NCI-H1092 (cell line): Measurements from ENCODE around the gene WNK1.
A peak's percentile ranks its signal among the peaks of the same experiment; 100 is the strongest.
"Not testable (repeated sequence)": the region's sequence is repeated elsewhere in the genome, so short reads cannot be mapped to it uniquely, and the experiment has no call there.

ENCODE experiments used
- DNase-seq: peaks from one replicate; lab custom pipeline; 2025; lab: John Stamatoyannopoulos, UW

Gene WNK1

DNA sequence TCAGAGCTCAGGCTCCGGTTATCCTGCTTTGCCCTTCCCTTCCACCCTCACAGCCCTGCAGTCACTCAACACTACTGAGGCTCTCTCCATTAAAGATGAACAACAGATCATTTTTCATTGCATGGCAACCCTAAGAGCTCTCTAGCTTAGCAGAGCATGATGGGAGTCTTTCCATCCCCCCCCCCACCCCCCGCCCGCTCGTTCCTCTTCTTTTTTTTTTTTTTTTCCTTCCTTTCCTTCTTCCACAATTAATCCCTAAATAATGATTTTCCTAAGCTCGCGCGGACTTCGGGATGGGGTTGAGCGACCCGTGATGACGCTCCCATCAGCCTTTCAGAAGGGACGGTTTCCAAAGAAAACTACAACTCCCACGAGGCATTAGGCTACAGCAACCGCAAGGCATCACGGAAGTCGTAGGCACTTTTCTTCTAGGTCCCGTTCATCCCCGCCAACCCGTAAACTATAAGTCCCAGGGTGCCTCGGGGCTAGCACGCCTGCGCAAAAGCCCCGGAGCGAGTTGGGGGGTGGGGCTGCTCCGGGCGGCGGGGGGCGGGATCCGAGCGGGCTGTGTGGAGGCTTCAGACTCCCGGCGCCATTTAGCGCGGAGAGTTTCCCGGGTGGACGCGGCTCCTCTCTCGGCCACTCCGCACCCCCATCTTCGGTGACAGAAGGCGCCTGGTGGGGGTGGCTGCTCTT, at the start of gene WNK1:
Gene WNK1 (plus strand): TSS at position 581 of the 696 bp plus-strand sequence. CDS start 987 bp downstream, outside the sequence.
- DNase-seq: peak; percentile 100

DNA sequence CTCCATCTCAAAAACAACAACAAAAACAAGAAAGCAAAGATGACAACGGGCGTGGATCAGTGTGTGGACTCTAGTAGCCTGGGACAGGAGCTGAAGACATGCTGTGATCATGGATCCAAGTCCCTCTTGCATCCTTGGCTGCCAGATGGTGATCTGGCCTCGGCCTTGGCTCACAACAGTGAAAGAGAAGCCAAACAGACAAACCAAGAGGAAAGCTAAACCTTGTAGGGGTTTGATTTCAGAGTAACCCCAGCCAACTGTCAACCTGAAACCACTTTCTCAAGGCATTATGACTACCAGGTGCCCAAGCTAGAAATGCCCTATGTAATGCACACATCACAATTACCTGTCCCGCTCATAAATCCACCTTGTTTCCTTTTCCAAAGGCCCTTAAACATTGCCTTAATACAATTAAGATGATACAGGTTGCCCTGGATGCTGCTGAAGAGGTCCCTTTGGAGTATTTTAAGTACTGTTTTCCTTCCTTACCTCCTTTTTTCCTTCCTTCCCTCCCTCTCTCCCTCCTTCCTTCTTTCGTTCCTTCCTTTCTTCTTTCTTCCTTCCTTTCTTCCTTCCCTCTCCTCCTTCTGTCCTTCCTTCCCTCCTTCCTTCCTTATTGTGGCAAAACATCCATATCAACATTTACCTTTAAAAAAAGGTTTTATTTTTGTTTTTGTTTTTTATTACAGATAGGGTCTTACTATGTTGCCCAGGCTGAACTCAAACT, 47.7 kb upstream of the WNK1 start:
- DNase-seq: no peak

DNA sequence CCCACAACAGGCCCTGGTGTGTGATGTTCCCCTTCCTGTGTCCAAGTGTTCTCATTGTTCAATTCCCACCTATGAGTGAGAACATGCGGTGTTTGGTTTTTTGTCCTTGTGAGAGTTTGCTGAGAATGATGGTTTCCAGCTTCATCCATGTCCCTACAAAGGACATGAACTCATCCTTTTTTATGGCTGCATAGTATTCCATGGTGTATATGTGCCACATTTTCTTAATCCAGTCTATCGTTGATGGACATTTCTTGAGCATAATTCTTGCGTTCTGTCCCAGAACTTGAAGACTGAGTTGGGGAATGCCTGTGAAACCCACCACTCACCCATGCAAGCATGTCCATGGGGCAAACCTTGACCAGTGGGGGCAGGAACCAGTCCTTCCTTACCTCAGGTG, 44.3 kb upstream of the WNK1 start:
- not testable (repeated sequence) for DNase-seq

DNA sequence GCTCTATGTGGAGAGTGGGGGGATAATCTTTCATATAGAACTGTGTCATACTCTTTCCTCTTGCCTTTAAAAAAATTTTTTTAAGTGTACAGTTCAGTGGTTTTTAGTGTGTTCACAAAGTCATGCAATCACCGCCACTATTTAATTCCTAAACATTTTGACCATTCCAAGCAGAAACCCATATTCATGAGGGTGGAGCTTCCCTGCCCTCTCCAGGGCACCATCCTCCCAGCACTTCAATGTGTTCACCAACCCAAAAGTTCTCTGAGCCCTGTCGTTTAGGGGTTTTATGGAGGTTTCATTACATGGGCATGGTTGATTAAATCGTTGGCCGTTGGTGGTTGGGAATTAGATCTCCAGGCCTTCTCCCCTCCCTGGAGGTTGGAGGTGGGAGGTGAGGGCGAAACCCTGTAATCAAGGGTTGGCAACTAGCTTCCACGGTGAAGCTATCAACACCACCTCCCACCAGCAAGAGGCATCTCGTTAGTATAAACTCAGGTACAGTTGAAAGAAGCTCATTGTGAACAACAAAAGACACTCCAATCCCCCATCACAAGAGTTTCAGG, 42.8 kb upstream of the WNK1 start:
- DNase-seq: no peak

DNA sequence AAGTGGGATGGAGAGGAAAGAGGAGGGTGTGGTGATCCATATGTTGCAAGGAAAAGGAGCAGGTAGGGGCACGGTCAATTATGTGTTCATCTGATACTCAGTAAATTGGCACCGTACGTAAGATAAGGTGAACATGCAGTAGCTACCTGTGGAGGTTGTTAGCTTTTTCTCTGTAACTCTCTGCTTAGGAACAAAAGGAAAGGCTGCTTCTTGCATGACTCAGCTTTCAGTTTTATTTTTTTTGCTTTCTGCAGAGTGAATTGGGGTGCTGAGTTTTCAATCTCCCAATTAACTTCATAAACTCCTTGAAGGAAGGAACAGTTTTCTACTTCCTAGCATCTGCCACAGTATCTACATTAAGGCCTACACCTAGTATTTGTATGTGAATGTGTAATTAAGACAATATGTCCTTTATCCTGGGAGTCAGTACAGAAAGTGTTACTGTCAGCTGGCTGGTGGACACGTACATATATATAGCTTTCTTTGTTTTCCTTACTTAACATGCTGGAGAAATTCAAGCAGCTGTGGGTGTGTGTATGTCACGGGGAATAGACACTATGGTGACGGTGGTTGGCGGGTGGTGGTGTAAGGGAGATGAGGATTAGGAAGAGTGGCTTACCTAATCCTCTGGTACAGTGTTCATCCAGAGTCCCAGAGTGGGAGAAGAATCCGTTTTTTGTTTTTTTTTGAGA, 40.1 kb upstream of the WNK1 start:
- DNase-seq: no peak

DNA sequence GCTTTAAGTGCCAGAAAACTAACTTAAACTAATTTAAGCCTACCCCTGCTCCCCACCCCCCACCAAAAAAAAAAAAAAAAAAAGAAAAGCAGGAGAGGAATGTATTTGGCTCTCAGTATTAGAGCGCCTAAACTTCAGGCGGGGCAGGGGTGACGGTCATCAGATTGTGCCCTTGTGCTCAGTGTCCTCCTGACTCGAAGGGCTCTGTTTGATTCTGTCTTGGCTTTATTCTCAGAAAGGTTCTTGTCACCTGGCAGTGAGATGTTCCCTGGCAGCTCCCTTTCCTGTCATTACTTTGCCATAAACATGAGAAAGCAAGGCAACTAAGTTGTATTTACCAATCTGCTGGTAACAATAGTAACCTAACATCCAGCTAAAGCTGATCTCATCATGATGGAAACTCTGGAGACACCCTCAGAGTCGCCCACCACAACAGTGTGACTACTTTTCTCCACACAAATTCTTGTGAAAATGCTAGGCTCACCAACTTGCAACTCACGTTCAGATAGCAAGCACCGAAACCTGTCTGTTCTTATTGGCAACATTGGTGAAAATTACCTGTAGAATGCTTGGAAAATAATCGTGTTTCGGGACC, 39.0 kb upstream of the WNK1 start:
- DNase-seq: no peak

DNA sequence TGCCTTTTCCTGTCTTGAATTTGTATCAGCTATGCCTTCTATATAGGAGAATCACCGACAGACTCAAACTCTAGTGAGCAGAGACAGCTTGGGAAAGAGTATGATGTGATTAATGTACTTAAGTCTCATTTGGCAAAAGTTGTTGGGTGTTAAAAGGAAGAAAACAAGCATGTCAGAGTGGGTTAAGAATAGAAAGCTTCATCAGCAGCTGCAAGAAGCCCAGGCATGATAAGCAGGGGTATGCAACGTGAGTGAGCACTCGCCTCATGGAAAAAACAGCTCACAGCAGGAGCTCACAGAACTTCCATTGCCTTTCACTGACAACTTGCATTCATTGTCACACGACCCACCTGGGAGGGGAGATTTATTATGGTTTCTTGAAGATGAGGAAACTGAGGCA, 35.9 kb upstream of the WNK1 start:
- DNase-seq: no peak

DNA sequence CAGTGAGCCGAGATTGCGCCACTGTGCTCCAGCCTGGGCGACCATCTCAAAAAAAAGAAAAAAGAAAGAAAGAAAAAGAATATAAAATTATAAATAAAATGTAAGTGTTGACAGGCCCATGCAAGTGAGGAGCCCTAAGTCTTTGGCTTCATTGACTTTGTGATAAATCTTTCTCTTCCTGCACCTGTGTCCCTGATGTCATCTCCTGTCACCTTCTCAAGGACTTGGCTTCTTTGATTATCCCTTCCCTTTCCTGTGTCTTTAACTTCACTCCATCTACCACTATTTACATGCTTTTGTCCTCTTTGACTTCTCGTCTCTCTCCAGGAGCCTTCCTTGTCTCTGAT, 33.6 kb upstream of the WNK1 start:
- no peak for DNase-seq

DNA sequence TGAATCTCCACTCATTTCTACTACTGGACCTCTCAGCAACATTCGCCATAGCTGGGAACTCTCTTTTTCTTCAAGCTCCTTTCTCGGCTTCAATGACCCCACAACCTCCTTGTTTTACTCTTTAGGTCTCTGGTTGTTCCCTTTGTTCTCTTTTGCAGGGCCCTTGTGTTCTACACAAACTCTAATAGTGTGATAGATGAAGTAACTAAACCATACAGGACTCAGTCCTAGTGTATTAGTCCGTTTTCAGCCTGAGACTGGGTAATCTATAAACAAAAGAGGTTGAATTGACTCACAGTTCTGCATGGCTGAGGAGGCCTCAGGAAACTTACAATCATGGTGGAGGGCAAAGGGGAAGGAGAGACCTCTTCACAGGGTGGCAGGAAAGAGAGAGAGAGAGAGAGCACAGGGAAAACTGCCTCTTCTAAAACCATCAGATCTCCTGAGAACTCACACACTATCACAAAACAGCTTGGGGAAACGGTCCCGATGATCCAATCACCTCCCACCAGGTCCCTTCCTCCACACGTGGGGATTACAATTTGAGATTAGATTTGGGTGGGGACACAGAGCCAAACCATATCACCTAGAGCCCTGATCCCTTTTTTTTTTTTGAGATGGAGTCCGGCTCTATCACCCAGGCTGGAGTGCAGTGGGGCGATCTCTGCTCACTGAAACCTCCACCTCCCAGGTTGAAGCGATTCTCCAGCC, 32.0 kb upstream of the WNK1 start:
- DNase-seq: no peak

DNA sequence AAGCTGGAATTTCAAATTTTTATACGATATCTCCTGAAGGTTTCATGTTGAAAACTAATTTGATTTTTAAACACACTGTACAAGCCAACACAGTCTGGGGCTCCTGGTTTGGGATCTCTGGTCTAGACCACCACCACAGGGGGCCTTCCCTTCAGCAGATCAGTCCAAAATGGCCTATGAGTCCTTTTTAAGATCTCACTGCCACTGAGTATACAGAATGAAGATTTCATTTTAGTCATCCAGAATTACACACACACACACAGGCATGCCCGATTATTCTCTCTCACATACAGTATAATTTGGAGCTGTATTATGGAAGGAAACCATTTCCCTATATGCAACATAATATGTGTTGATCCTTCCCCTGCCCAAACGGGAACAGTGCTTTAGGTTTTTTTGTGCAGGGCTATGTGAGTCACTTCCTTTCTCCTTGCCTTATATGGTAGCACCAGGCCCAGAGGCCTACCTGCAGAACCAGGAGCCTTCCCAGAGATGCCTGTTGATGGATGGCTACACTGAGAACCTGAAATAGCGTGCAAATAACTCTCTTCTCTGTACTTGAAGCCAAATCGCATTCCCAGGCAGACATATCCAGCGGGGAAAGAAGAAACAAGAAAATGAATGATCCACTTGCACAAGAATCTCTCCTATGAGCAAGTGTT, 28.1 kb upstream of the WNK1 start:
- DNase-seq: no peak

DNA sequence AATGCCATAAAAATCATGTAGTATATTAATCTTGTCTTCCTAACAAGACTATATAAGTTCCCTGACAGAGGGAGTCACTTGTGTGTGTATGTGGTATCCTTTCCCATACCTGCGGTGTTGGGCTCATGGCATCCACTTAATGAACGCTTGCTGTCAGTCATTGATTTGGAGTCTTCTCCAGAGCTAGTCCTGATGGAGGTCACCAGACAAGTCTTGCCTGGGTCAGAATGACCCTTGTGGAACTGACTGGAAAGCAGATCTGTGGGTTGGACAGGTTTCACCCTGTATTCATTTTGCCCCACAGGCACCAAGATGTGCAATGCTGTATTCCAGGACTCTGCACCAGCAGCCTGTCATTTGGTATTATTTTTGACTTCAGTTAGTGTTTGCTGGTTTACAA, 27.3 kb upstream of the WNK1 start:
- DNase-seq: no peak

DNA sequence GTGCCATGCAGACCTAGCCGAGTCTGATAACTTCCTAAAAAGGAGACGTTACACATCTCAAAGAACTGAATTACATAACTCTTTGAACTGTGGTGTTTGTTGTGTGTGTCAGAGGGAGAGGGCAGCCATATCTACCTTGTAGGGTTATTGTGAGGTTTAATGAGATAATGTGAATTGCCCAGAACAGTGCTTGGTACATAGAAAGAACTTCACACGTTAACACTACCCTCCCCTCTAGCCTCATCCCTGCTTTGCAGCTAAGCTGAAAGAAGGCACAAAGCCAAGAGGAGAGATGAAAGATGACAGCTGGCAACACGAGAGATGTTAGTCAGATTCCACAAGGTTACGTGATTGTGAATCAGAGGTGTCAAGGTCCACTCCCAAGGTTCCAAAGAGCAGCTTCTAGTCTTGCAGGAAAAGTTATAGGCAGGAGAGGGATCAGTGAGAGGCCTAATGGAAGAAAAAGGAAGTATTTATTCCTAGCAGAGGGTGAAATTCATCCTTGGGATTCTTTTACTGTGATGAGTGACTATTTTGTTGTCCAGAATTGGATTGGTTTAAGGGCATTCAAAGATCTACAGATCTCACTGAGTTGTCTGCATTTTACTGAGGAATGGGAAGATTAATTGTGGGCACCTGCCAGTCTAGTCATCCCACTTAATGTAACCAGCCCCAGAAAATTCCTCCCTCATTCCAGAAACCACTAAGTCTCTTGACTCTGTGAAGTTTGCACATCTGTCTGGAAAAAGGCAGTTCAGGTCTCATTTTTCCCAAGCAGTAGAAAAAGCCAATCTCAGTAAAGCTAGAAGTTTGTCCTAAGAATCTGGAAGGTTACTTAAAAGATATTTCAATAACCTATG, 25.9 kb upstream of the WNK1 start:
- no peak for DNase-seq

DNA sequence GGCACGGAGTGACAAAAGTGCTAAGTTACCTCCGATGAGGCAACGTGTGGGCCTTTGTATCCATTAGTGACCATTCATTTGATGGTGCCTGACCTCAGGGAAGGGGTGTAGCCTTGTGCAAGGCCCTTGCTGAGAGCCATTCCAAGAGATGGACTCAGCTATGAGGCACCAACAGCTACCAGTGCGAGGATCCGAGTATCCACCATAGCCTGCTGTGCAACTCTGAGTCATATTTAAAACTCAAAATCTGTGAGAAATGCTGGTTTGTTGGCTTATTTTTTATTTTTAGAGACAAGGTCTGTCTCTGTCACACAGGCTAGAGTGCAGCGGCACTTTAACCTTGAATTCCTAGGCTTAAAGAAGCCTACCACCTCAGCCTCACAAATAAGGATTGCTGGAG, 25.1 kb upstream of the WNK1 start:
- no peak for DNase-seq

DNA sequence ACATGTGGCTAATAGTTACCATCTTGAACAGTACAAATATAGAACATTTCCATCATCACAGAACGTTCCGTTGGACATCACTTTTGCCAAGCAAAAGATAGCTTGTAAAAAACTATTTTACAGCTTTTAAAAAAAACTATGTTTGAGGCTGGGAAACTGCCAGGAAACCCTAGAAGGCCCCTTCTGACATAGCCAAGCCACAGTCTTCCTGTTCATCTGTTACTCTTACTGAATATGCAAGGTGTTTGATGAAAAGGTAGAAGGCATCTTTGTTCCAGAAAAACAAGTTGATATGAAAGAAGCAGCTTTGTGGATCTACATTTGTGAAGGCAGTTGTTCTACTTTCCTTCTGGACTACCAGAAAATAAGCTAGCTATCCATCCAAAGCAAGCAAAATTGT, 23.6 kb upstream of the WNK1 start:
- no peak for DNase-seq

DNA sequence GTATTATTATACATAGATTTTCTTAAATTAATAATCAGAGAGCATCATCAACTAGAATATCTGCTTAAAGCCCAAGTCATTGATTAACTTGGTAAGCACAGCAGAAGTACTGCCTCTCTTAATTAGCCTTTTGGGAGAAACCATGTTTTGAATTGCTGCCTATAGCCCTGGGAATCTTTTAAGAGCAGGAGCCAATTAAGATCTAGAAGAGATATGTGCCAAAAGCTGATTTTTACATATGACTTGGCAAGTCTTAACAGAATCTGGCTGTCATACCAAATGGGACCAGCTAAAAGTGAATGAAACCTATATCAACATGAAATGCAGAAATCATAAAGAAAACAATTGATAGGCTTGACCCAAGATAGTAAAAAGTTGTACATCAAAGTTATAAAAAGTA, 23.2 kb upstream of the WNK1 start:
- DNase-seq: no peak

DNA sequence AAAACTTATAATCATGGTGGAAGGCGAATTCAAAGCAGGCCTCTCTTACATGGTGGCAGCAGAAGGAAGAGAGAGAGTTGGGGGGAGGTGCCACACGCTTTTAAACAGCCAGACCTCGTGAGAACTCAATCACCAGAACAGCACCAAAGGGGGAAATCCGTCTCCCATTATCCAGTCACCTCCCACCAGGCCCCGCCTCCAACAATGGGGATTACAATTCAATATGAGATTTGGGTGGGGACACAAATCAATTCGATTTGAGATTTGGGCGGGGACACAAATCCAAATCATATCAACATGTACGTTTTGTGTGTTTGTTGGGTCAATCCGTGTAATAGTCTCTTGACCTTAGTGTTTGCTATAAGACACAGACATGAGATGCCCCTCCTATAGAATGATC, 21.8 kb upstream of the WNK1 start:
- DNase-seq: no peak

DNA sequence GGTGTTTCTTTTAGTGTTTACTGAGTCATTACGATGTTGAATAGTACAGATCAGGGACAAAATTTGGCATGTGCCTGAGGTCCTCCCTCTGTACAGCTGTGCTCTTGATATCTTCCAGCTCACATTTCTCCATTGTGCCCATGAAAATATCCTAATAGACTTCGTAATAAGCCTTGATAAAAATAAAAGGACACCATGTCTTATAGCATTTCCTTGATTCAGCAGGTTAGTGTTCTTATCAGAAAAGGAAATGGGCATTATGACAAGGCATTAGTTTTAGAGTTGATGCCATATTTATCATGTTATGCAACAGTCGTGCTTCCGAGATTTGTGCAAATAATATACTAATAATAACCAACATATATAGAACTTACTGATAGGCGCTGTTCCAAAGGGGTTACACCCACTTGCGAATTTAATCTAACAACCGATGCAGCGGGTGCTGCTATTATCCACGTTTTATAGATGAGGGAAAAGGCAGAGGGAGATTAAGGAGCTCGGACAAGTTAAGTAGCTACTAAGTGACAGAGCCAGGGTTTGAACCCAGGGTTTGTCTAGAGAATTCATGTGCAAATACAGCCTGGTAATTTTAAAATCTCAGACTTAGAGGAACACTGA, 15.1 kb upstream of the WNK1 start:
- no peak for DNase-seq

DNA sequence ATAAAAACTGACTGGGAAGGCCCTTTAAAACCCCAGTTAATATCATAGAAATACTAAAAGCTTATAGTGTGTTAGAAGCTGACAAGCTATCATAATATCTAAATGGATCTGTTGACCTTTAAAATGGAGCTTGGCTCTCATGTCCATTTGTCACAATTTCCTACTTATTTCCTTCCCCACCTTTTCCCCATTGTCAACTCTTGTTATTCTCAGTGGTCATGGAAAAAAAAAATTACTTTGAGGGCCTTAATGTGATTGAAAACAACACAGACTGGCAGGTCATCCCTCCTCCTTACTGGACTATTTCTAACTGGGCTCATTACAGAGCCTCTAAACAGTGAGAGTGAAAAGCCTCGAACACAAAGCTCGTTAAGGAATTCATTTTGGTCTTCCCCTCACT, 13.7 kb upstream of the WNK1 start:
- DNase-seq: no peak

DNA sequence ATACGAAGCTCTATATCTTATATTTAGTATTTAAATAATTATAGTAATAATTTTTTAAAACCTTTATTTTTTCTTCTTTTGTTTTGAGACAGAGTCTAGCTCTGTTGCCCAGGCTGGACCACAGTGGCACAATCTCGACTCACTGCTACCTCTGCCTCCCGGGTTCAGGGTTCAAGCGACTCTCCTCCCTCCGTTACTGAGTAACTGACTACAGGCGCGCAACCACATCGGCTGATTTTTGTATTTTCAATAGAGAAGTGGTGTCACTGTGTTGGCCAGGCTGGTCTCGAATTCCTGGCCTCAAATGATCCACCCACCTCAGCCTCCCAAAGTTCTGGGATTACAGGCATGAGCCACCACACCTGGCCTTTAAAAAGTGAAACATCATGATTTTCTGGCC, 13.0 kb upstream of the WNK1 start:
- no peak for DNase-seq

DNA sequence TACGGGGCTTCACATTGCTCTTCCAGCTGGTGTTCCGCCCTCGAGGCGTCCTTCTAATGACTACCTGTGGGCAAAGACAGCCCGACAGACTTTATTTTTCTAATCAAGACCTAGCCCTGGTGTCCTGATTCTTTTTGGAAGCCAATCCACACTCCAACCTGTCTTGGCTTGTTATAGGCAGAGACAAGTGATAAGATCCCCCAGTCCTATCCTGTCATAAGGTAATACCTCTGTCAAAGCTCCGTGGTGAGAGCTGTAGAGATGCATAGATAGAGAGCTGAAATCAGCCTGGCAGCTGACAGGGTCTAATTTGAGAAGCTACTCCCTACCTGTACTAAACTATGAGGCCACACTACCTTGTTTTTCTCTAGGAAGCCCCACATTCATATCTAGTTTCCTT, 11.5 kb upstream of the WNK1 start:
- DNase-seq: no peak
